ENCODE measurements around the gene KRT28.

DNA sequence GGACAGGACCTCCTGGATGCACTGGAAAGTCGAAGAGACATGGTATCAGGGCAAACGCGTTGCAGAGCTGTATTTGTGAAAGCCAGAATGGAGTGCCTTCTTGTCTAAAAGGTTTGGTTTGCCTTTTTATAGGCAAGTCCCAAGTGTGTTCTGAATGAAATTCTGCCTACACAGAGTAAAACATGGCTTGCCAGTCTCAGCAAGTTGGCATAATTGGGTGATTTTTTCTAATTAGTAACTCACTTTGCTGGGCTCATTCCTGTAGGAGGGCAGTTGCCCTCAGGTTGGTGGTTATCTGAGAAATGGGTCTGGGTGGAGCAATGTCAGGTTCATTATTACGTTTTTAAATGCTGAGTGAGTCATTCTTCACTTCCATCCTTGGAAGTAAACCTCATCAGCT is 44.5 kb downstream of the KRT28 start, which contains the start of gene KRT25:
- TF ChIP-seq POLR2A (IDR thresholded peaks at IDR 0.05) (no peak), EP300 (IDR thresholded peaks at IDR 0.05) (no peak), POLR2AphosphoS5 (IDR thresholded peaks at IDR 0.05) (no peak)
- TF ChIP-seq, protein P1, sequence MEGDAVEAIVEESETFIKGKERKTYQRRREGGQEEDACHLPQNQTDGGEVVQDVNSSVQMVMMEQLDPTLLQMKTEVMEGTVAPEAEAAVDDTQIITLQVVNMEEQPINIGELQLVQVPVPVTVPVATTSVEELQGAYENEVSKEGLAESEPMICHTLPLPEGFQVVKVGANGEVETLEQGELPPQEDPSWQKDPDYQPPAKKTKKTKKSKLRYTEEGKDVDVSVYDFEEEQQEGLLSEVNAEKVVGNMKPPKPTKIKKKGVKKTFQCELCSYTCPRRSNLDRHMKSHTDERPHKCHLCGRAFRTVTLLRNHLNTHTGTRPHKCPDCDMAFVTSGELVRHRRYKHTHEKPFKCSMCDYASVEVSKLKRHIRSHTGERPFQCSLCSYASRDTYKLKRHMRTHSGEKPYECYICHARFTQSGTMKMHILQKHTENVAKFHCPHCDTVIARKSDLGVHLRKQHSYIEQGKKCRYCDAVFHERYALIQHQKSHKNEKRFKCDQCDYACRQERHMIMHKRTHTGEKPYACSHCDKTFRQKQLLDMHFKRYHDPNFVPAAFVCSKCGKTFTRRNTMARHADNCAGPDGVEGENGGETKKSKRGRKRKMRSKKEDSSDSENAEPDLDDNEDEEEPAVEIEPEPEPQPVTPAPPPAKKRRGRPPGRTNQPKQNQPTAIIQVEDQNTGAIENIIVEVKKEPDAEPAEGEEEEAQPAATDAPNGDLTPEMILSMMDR (IDR thresholded peaks at IDR 0.05) = no peak
